Measurements from ENCODE around the gene SMPD4.
"Not testable (repeated sequence)": the region's sequence is repeated elsewhere in the genome, so short reads cannot be mapped to it uniquely, and the experiment has no call there.

Gene SMPD4

GRCh38 chr2:130187859-130188792, 6.7 kb upstream of the SMPD4 start:
- not testable (repeated sequence) for DNase-seq (ENCODE audit: low read depth, low spot score); H3K27ac ChIP-seq

GRCh38 chr2:130187268-130187667, 5.9 kb upstream of the SMPD4 start:
- no peak for DNase-seq (ENCODE audit: low read depth, low spot score)
- H3K27ac ChIP-seq, result no peak overlapping the region

- H3K27ac ChIP-seq, result no peak overlapping the region
- no peak for DNase-seq (ENCODE audit: low read depth, low spot score)
Observed at GRCh38 chr2:130186391-130186790, 5.0 kb upstream of the SMPD4 start.

- H3K27ac ChIP-seq, result no peak overlapping the region
Observed at GRCh38 chr2:130185896-130186295, 4.5 kb upstream of the SMPD4 start.

GRCh38 chr2:130185436-130185835, 4.0 kb upstream of the SMPD4 start:
- DNase-seq (ENCODE audit: low read depth, low spot score), result no peak
- H3K27ac ChIP-seq, result no peak overlapping the region

More at GRCh38 chr2:130185896-130186295, 4.5 kb upstream of the SMPD4 start:
- no peak for DNase-seq (ENCODE audit: low read depth, low spot score)

- DNase-seq (ENCODE audit: low read depth, low spot score), result no peak
- no peak overlapping the region for H3K27ac ChIP-seq
Observed at GRCh38 chr2:130183512-130184373, 2.3 kb upstream of the SMPD4 start.

- peak overlapping the region; percentile 58 for H3K27ac ChIP-seq
- not testable (repeated sequence) for DNase-seq (ENCODE audit: low read depth, low spot score)
Observed at GRCh38 chr2:130182826-130183511, 1.6 kb upstream of the SMPD4 start.

GRCh38 chr2:130181880-130182682, 679 bp upstream of the SMPD4 start, which contains the start of gene MZT2B:
Gene MZT2B, plus strand, starts transcription at chr2:130182262. Its CDS starts 21 bp downstream, at chr2:130182283.
- peak; percentile 1 for DNase-seq (ENCODE audit: low read depth, low spot score)
- H3K27ac ChIP-seq, result peak within 1 kb of the TSS; percentile 58

GRCh38 chr2:130180404-130181324, 738 bp downstream of the SMPD4 start:
- H3K27ac ChIP-seq, result peak overlapping the region; percentile 58
- not testable (repeated sequence) for DNase-seq (ENCODE audit: low read depth, low spot score)

- not testable (repeated sequence) for H3K27ac ChIP-seq; DNase-seq (ENCODE audit: low read depth, low spot score)
Observed at GRCh38 chr2:130174866-130175265, 6.5 kb downstream of the SMPD4 start.

- no peak overlapping the region for H3K27ac ChIP-seq
- DNase-seq (ENCODE audit: low read depth, low spot score), result no peak
Observed at GRCh38 chr2:130169896-130170295, 11.5 kb downstream of the SMPD4 start.

- not testable (repeated sequence) for DNase-seq (ENCODE audit: low read depth, low spot score); H3K27ac ChIP-seq
Observed at GRCh38 chr2:130169163-130169562, 12.2 kb downstream of the SMPD4 start.

GRCh38 chr2:130166611-130167010, 14.8 kb downstream of the SMPD4 start:
- H3K27ac ChIP-seq; DNase-seq (ENCODE audit: low read depth, low spot score): not testable (repeated sequence)

GRCh38 chr2:130165293-130166016, 15.9 kb downstream of the SMPD4 start:
- no peak for DNase-seq (ENCODE audit: low read depth, low spot score)
- H3K27ac ChIP-seq, result no peak overlapping the region

- H3K27ac ChIP-seq, result no peak overlapping the region
- no peak for DNase-seq (ENCODE audit: low read depth, low spot score)
Observed at GRCh38 chr2:130162968-130163367, 18.4 kb downstream of the SMPD4 start.

- H3K27ac ChIP-seq; DNase-seq (ENCODE audit: low read depth, low spot score): not testable (repeated sequence)
Observed at GRCh38 chr2:130162486-130162885, 18.9 kb downstream of the SMPD4 start.

GRCh38 chr2:130160838-130161705, 20.3 kb downstream of the SMPD4 start:
- H3K27ac ChIP-seq; DNase-seq (ENCODE audit: low read depth, low spot score): not testable (repeated sequence)
